Stomach smooth muscle (tissue), 2 donors: ENCODE measurements around the gene WLS.
A peak's percentile ranks its signal among the peaks of the same experiment; 100 is the strongest.

Source experiments
- H3K27ac ChIP-seq: one replicate; pipeline ENCODE4 v1.7.0; 2013; ENCODE audit warnings: mild to moderate bottlenecking, low read length, inconsistent platforms
- H3K27me3 ChIP-seq, 2 donors: one replicate each; pipeline ENCODE4 v1.7.0; 2013; ENCODE audit warnings: low read length in 2 of 2; ENCODE audit not compliant: insufficient read depth in 2 of 2, control insufficient read depth in 1 of 2
- H3K36me3 ChIP-seq, 2 donors: one replicate each; pipeline ENCODE4 v1.7.0; 2013; ENCODE audit warnings: low read length in 2 of 2; ENCODE audit not compliant: control insufficient read depth in 2 of 2, insufficient read depth in 2 of 2
- H3K4me1 ChIP-seq: one replicate; pipeline ENCODE4 v1.7.0; 2013; ENCODE audit warnings: low read length; ENCODE audit not compliant: control insufficient read depth, insufficient read depth
- H3K4me3 ChIP-seq, 2 donors: one replicate each; pipeline ENCODE4 v1.7.0; 2013; ENCODE audit warnings: low read length in 2 of 2
- H3K9ac ChIP-seq, 2 donors: one replicate each; pipeline ENCODE4 v1.7.0; 2013; ENCODE audit warnings: low read length in 2 of 2, mild to moderate bottlenecking in 1 of 2
- H3K9me3 ChIP-seq, 2 donors: one replicate each; pipeline ENCODE4 v1.7.0; 2013; ENCODE audit warnings: low read length in 2 of 2; ENCODE audit not compliant: control insufficient read depth in 2 of 2
- donor health status: healthy.
- donor health status: Pancreatic carcinoma.

Gene WLS

GRCh38 chr1:68140536-68140935, 91.8 kb downstream of the WLS start:
- H3K27ac ChIP-seq, result peak overlapping the region; percentile 90

GRCh38 chr1:68136187-68136586, 96.1 kb downstream of the WLS start:
- no peak overlapping the region for H3K27ac ChIP-seq
- H3K4me1 ChIP-seq, result peaks cover 9% of the 10 kb centered on the region
- H3K36me3 ChIP-seq, result peaks cover 48 to 55% of the 10 kb centered on the region in 2 donors
- no peaks in the 10 kb centered on the region for H3K9me3 ChIP-seq
- no peak overlapping the region for H3K4me3 ChIP-seq
- H3K9ac ChIP-seq, result no peak overlapping the region
- no peaks in the 10 kb centered on the region for H3K27me3 ChIP-seq

More at GRCh38 chr1:68140536-68140935, 91.8 kb downstream of the WLS start:
- Histone ChIP-seq H3K4me1 (peaks cover 21% of the 10 kb centered on the region), H3K36me3 (peaks cover 27 to 29% of the 10 kb centered on the region in 2 donors), H3K9ac (no peak overlapping the region), H3K4me3 (no peak overlapping the region), H3K9me3 (no peaks in the 10 kb centered on the region), H3K27me3 (no peaks in the 10 kb centered on the region)

GRCh38 chr1:68132426-68133130, 99.7 kb downstream of the WLS start:
- peaks cover 54 to 61% of the 10 kb centered on the region in 2 donors for H3K36me3 ChIP-seq
- peak overlapping the region; percentile 18 for H3K27ac ChIP-seq
- H3K9ac ChIP-seq, result no peak overlapping the region
- no peaks in the 10 kb centered on the region for H3K9me3 ChIP-seq
- H3K27me3 ChIP-seq, result no peaks in the 10 kb centered on the region
- H3K4me1 ChIP-seq, result peaks cover 14% of the 10 kb centered on the region
- H3K4me3 ChIP-seq, result no peak overlapping the region

- Histone ChIP-seq H3K27me3 (no peaks in the 10 kb centered on the region), H3K36me3 (peaks cover 48 to 58% of the 10 kb centered on the region in 2 donors), H3K9ac (no peak overlapping the region), H3K27ac (peak overlapping the region; percentile 18), H3K4me1 (peaks cover 22% of the 10 kb centered on the region), H3K9me3 (no peaks in the 10 kb centered on the region), H3K4me3 (no peak overlapping the region)
These were observed 101.1 kb downstream of the WLS start for GRCh38 chr1:68131261-68131660.

- Histone ChIP-seq H3K4me1 (peaks cover 22% of the 10 kb centered on the region), H3K27me3 (no peaks in the 10 kb centered on the region), H3K36me3 (peaks cover 43 to 61% of the 10 kb centered on the region in 2 donors), H3K9ac (no peak overlapping the region), H3K4me3 (no peak overlapping the region), H3K27ac (peak overlapping the region; percentile 49), H3K9me3 (no peaks in the 10 kb centered on the region)
These were observed 102.6 kb downstream of the WLS start for GRCh38 chr1:68129536-68130250.

GRCh38 chr1:68128820-68129219, 103.5 kb downstream of the WLS start:
- no peak overlapping the region for H3K4me3 ChIP-seq
- H3K36me3 ChIP-seq, result peaks cover 43 to 52% of the 10 kb centered on the region in 2 donors
- H3K27ac ChIP-seq, result peak overlapping the region; percentile 49
- no peaks in the 10 kb centered on the region for H3K27me3 ChIP-seq
- no peaks in the 10 kb centered on the region for H3K9me3 ChIP-seq
- no peak overlapping the region for H3K9ac ChIP-seq
- peaks cover 25% of the 10 kb centered on the region for H3K4me1 ChIP-seq

- H3K27ac ChIP-seq, result no peak overlapping the region
- H3K27me3 ChIP-seq, result no peaks in the 10 kb centered on the region
- H3K9ac ChIP-seq, result no peak overlapping the region
- H3K4me3 ChIP-seq, result no peak overlapping the region
- H3K9me3 ChIP-seq, result no peaks in the 10 kb centered on the region
- H3K36me3 ChIP-seq, result peaks cover 43 to 49% of the 10 kb centered on the region in 2 donors
- H3K4me1 ChIP-seq, result peaks cover 25% of the 10 kb centered on the region
These were observed 104.2 kb downstream of the WLS start for GRCh38 chr1:68128157-68128556.

GRCh38 chr1:68121536-68121935, 110.8 kb downstream of the WLS start:
- Histone ChIP-seq H3K27ac (peak overlapping the region; percentile 77), H3K36me3 (peaks cover 15 to 40% of the 10 kb centered on the region in 2 donors), H3K27me3 (no peaks in the 10 kb centered on the region), H3K4me1 (peaks cover 32% of the 10 kb centered on the region), H3K9me3 (no peaks in the 10 kb centered on the region), H3K4me3 (no peak overlapping the region), H3K9ac (no peak overlapping the region)

GRCh38 chr1:68120136-68120791, 112.1 kb downstream of the WLS start:
- peaks cover 34% of the 10 kb centered on the region for H3K4me1 ChIP-seq
- no peak overlapping the region for H3K4me3 ChIP-seq
- H3K36me3 ChIP-seq, result peaks cover 8 to 32% of the 10 kb centered on the region in 2 donors
- H3K9ac ChIP-seq, result peak overlapping the region; percentile 42 to 51
- H3K9me3 ChIP-seq, result no peaks in the 10 kb centered on the region
- H3K27me3 ChIP-seq, result no peaks in the 10 kb centered on the region
- H3K27ac ChIP-seq, result peak overlapping the region; percentile 77

GRCh38 chr1:68119445-68119844, 112.9 kb downstream of the WLS start:
- peak overlapping the region; percentile 77 for H3K27ac ChIP-seq

More at GRCh38 chr1:68119445-68119844, 112.9 kb downstream of the WLS start:
- no peaks in the 10 kb centered on the region for H3K27me3 ChIP-seq
- no peaks in the 10 kb centered on the region for H3K9me3 ChIP-seq
- H3K36me3 ChIP-seq, result peaks cover 3 to 30% of the 10 kb centered on the region in 2 donors
- H3K4me3 ChIP-seq, result no peak overlapping the region
- peaks cover 34% of the 10 kb centered on the region for H3K4me1 ChIP-seq
- peak overlapping the region in 1 of 2 donors; percentile 42 for H3K9ac ChIP-seq
